Effector memory CD8-positive, alpha-beta T cell (primary cell): Measurements from ENCODE around the gene ANKFY1.

ENCODE experiments used
- ATAC-seq: fragments of 150-1000 bp; cut with Tn5 transposase; replicated peaks from 2 replicates; pipeline ENCODE4 v1.10.0; 2021; ENCODE audit warnings: mild to moderate bottlenecking, moderate library complexity
- DNase-seq, 3 experiments: peaks; one replicate each; pipeline ENCODE4 v3.0.0; 2021
- H3K27ac Mint-ChIP-seq, 2 donors: one replicate each; pipeline ENCODE4 v1.8.0; 2022; ENCODE audit warnings: mild to moderate bottlenecking in 2 of 2, mixed read lengths in 2 of 2, moderate library complexity in 2 of 2
- H3K27me3 Mint-ChIP-seq, 2 donors: one replicate each; pipeline ENCODE4 v1.8.0; 2022; ENCODE audit warnings: mixed read lengths in 2 of 2
- H3K36me3 Mint-ChIP-seq: one replicate; pipeline ENCODE4 v1.8.0; 2022; ENCODE audit warnings: mild to moderate bottlenecking, moderate library complexity, mixed read lengths; ENCODE audit not compliant: insufficient read depth
- H3K4me1 Mint-ChIP-seq, 2 donors: one replicate each; pipeline ENCODE4 v1.8.0; 2022; ENCODE audit warnings: low read depth in 2 of 2, mixed read lengths in 2 of 2
- H3K4me3 Mint-ChIP-seq, 2 donors: one replicate each; pipeline ENCODE4 v1.8.0; 2022; ENCODE audit warnings: mild to moderate bottlenecking in 2 of 2, mixed read lengths in 2 of 2, moderate library complexity in 2 of 2
- H3K9me3 Mint-ChIP-seq, 2 donors: one replicate each; pipeline ENCODE4 v1.8.0; 2022; ENCODE audit warnings: mixed read lengths in 2 of 2

Gene ANKFY1

GRCh38 chr17:4162775-4163466 is 100.9 kb downstream of the ANKFY1 start:
- Mint-ChIP-seq H3K4me1 (peaks cover 0 to 3% of the 10 kb centered on the region in 2 donors), H3K36me3 (peaks cover 34% of the 10 kb centered on the region), H3K27ac (peak overlapping the region in 1 of 2 donors; percentile 63), H3K9me3 (no peaks in the 10 kb centered on the region), H3K27me3 (no peaks in the 10 kb centered on the region), H3K4me3 (no peak overlapping the region)
- ATAC-seq: no peak
- no peak for DNase-seq

DNA sequence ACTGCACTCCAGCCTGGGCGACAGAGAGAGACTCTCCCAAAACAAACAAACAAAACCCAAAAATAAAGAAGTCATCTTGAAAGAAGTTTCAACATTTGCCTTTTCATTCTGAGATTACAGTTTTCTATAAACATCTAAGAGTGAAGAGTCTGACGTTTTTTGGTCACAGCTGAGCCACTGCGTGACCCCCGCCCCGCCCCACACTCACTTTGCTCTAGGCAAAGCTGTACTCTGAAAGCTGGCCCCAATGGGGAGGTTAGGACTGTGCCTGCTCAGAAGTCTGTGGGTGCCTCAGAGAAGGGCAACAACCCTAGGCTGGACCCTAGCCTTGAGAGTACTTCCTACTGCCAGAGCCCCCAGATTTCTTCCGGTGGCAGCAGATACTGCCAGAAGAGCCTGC is 101.5 kb downstream of the ANKFY1 start:
- ATAC-seq (no peak), DNase-seq (no peak)
- H3K4me3 Mint-ChIP-seq: no peak overlapping the region
- H3K27me3 Mint-ChIP-seq: no peaks in the 10 kb centered on the region
- H3K27ac Mint-ChIP-seq: peak overlapping the region; percentile 26 to 77
- peaks cover 28% of the 10 kb centered on the region for H3K36me3 Mint-ChIP-seq
- no peaks in the 10 kb centered on the region for H3K9me3 Mint-ChIP-seq
- H3K4me1 Mint-ChIP-seq: peaks cover 0 to under 1% of the 10 kb centered on the region in 2 donors

- Mint-ChIP-seq H3K4me3 (no peak overlapping the region), H3K9me3 (no peaks in the 10 kb centered on the region), H3K4me1 (no peaks in the 10 kb centered on the region), H3K27me3 (no peaks in the 10 kb centered on the region), H3K27ac (peak overlapping the region; percentile 26 to 77), H3K36me3 (peaks cover 26% of the 10 kb centered on the region)
- DNase-seq (no peak), ATAC-seq (no peak)
Observed at GRCh38 chr17:4161967-4162305, 101.8 kb downstream of the ANKFY1 start.

DNA sequence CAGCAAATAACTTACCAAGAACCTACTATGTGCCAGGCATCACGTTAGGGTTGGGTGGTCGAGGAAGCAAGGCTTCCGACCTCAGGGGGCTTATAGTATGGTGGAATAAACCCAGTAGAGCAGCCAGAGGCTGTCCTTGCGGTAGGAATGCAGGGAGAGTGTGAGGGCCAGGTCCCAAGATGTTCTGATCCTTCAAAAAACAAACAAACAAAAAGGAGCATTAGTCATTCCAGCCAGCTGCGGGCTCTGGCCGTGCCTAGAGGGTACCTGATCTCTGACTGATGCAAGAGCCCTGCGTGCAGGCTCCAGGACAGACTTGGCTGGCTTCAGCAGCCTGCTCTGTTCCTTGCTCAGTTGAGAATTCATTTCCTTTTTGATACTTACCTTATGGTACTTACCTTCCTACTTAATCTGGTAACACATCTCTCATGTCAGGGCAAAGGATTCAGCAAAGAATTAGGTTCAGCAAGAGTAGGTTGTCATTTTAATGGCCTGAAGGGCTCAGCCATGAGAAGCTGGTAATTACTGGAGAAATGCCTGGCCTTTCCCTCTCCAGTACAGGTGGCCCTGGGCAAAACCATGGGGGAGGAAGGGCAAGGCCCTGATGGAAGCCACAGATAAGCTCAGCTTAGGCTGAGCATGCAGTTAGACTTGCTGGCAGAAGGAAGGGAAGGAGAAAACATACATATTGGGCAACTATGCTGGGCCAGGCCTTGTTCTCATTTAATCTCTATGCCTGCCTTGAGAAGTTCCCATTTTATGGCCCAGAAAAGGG is 102.4 kb downstream of the ANKFY1 start:
- no peak for DNase-seq
- peaks cover 21% of the 10 kb centered on the region for H3K36me3 Mint-ChIP-seq
- H3K9me3 Mint-ChIP-seq: no peaks in the 10 kb centered on the region
- H3K4me1 Mint-ChIP-seq: no peaks in the 10 kb centered on the region
- no peaks in the 10 kb centered on the region for H3K27me3 Mint-ChIP-seq
- peak overlapping the region; percentile 26 to 77 for H3K27ac Mint-ChIP-seq
- H3K4me3 Mint-ChIP-seq: no peak overlapping the region
- ATAC-seq: no peak

DNA sequence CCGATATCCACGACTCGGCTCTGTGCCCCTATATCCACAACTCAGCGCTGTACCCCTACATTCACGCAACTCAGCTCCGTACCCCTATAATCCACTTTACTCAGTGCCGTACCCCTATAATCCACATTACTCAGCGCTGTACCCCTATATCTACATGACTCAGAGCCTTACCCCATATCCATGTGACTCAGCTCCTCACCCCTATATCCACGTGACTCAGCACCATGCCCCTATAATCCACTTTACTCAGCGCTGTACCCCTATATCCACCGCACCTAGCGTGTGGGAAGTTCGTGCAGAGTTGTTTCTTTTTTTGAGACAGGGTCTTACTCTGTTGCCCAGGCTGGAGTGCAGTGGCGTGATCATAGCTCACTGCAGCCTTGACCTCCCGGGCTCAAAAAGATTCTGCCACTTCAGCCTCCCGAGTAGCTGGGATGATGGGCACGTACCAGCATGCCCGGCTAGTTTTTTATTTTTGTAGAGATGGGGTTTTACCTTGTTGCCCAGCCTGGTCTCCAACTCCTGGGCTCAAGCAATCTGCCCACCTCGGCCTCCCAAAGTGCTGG is 103.4 kb downstream of the ANKFY1 start:
- H3K9me3 Mint-ChIP-seq: no peaks in the 10 kb centered on the region
- no peak for DNase-seq
- H3K4me3 Mint-ChIP-seq: no peak overlapping the region
- no peaks in the 10 kb centered on the region for H3K4me1 Mint-ChIP-seq
- peaks cover 12% of the 10 kb centered on the region for H3K36me3 Mint-ChIP-seq
- H3K27ac Mint-ChIP-seq: no peak overlapping the region
- ATAC-seq: no peak
- no peaks in the 10 kb centered on the region for H3K27me3 Mint-ChIP-seq

DNA sequence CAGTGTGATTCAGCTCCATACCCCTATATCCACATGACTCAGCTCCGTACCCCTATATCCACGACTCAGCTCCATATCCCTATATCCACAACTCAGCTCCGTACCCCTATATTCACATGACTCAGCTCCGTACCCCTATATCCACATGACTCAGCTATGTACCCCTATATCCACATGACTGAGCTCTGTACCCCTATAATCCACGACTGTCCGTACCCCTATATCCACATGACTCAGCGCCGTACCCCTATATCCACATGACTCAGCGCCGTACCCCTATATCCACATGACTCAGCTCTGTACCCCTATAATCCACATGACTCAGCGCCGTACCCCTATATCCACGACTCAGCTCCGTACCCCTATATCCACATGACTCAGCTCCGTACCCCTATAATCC is 104.0 kb downstream of the ANKFY1 start:
- H3K4me1 Mint-ChIP-seq: no peaks in the 10 kb centered on the region
- no peaks in the 10 kb centered on the region for H3K9me3 Mint-ChIP-seq
- no peak for ATAC-seq
- H3K4me3 Mint-ChIP-seq: no peak overlapping the region
- H3K27me3 Mint-ChIP-seq: no peaks in the 10 kb centered on the region
- DNase-seq: no peak
- peaks cover 12% of the 10 kb centered on the region for H3K36me3 Mint-ChIP-seq
- H3K27ac Mint-ChIP-seq: no peak overlapping the region

GRCh38 chr17:4157618-4158333 is 106.0 kb downstream of the ANKFY1 start:
- DNase-seq (no peak), ATAC-seq (no peak)
- Mint-ChIP-seq H3K36me3 (peaks cover 11% of the 10 kb centered on the region), H3K4me3 (no peak overlapping the region), H3K27me3 (no peaks in the 10 kb centered on the region), H3K4me1 (peaks cover 0 to 3% of the 10 kb centered on the region in 2 donors), H3K27ac (peak overlapping the region in 1 of 2 donors; percentile 53), H3K9me3 (no peaks in the 10 kb centered on the region)

- Mint-ChIP-seq H3K36me3 (peaks cover 7% of the 10 kb centered on the region), H3K27ac (peak overlapping the region in 1 of 2 donors; percentile 22), H3K27me3 (no peaks in the 10 kb centered on the region), H3K4me3 (no peak overlapping the region), H3K9me3 (no peaks in the 10 kb centered on the region), H3K4me1 (peaks cover 0 to 3% of the 10 kb centered on the region in 2 donors)
- no peak for DNase-seq
- no peak for ATAC-seq
Observed at GRCh38 chr17:4156750-4157381, 106.9 kb downstream of the ANKFY1 start.

DNA sequence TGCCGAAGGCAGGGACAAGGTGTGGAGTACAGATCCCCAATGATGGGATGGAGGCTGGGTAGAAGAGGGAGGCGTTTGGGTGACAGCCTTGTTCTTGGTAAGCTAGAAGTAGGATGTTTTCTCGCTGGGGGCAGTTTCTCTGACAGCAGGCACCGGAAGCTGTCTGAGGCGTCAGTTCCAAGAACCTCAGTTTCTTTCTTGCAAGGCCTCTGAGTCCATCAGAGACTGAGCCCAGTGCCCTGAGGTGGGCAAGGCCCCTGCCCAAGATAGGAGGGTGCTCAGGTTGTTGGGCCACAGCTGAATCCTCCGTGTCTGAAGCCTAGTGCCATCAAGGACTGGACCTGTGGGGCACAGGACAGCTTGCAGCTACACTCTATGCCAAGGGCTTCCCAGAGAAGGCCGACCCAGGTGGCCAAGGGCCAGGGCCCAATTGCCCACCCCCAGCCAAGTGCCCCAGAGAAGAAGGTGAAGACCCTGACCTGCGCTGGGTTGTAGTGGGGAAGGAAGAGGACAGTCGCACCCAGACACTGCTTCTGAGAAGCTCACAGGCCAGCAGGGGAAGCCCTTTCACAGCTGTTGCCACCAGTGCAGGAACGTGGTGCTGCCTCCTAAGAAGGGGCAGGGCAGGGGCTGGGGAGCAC is 107.7 kb downstream of the ANKFY1 start:
- ATAC-seq: no peak
- Mint-ChIP-seq H3K27me3 (no peaks in the 10 kb centered on the region), H3K4me1 (peaks cover 0 to 3% of the 10 kb centered on the region in 2 donors), H3K27ac (peak overlapping the region in 1 of 2 donors; percentile 22), H3K9me3 (no peaks in the 10 kb centered on the region), H3K36me3 (peaks cover 7% of the 10 kb centered on the region), H3K4me3 (no peak overlapping the region)
- no peak for DNase-seq

GRCh38 chr17:4154201-4154600 is 109.6 kb downstream of the ANKFY1 start:
- Mint-ChIP-seq H3K27ac (no peak overlapping the region), H3K36me3 (peaks cover 5% of the 10 kb centered on the region), H3K27me3 (no peaks in the 10 kb centered on the region), H3K4me3 (no peak overlapping the region), H3K9me3 (no peaks in the 10 kb centered on the region), H3K4me1 (peaks cover 0 to 3% of the 10 kb centered on the region in 2 donors)
- no peak for ATAC-seq
- no peak for DNase-seq

- Mint-ChIP-seq H3K27ac (no peak overlapping the region), H3K27me3 (no peaks in the 10 kb centered on the region), H3K4me3 (no peak overlapping the region), H3K36me3 (peaks cover 5% of the 10 kb centered on the region), H3K4me1 (peaks cover 0 to 3% of the 10 kb centered on the region in 2 donors), H3K9me3 (no peaks in the 10 kb centered on the region)
- ATAC-seq (no peak), DNase-seq (no peak)
Observed at GRCh38 chr17:4152471-4152870, 111.3 kb downstream of the ANKFY1 start.

GRCh38 chr17:4150096-4150495 is 113.7 kb downstream of the ANKFY1 start:
- ATAC-seq (no peak), DNase-seq (no peak)
- H3K4me1 Mint-ChIP-seq: peaks cover 0 to 3% of the 10 kb centered on the region in 2 donors
- H3K9me3 Mint-ChIP-seq: no peaks in the 10 kb centered on the region
- H3K27me3 Mint-ChIP-seq: no peaks in the 10 kb centered on the region
- H3K4me3 Mint-ChIP-seq: no peak overlapping the region
- peaks cover 5% of the 10 kb centered on the region for H3K36me3 Mint-ChIP-seq
- no peak overlapping the region for H3K27ac Mint-ChIP-seq
